HCT116 (cell line): Measurements from ENCODE around the gene ANO3. TPM values are rescaled to one million over a fixed set of nuclear protein-coding genes. Genes with fewer than 3 reads are reported as not detected.

ENCODE experiments used
- ATAC-seq: fragments of 200-7000 bp; cut with Tn5 transposase; 2 replicates; pipeline ENCODE4 v1.9.1; 2020; ENCODE audit warnings: mild to moderate bottlenecking, moderate library complexity
- BruUV-seq: library from RNA; stranded (reverse); fragments of 400-500 nt; replicated peaks from 2 replicates; lab custom pipeline; 2021; lab: Mats Ljungman, UMichigan
- CTCF ChIA-PET: fragments of 300-600 bp; sonication (Branson Sonifier 250); formaldehyde crosslinking; loops from one replicate; lab custom pipeline; 2021; ENCODE audit warnings: antibody characterized with exemption; lab: Charles Lee
- POLR2A ChIA-PET: fragments of 300-600, 350-600 bp; sonication (Branson Sonifier 250); formaldehyde crosslinking; loops from one replicate; lab custom pipeline; 2021; ENCODE audit warnings: antibody characterized with exemption; lab: Charles Lee
- RAD21 ChIA-PET, 2 experiments: fragments of 300-600 bp; sonication (Branson Sonifier 250); formaldehyde crosslinking; loops; one replicate each; lab custom pipeline; 2023; ENCODE audit warnings: low total read pairs in 2 of 2; ENCODE audit not compliant: uncharacterized antibody in 2 of 2, unreplicated experiment in 2 of 2, low non-redundant PET in 1 of 2; lab: Charles Lee
- DNase-seq: peaks from one replicate; pipeline ENCODE4 v3.0.0-alpha.2; 2010; ENCODE audit warnings: low read depth, low spot score
- H2AFZ ChIP-seq: fragments of 200-600 bp; shearing (Covaris generic), sonication (generic); 2 replicates; pipeline ENCODE4 v1.6.1; 2017; ENCODE audit warnings: low read depth, mixed run types, mixed read lengths, antibody characterized with exemption, low read length; ENCODE audit not compliant: poor library complexity, severe bottlenecking
- H3K27ac ChIP-seq: 2 replicates; pipeline ENCODE4 v1.5.1; 2012; ENCODE audit warnings: low read depth, low read length
- H3K27me3 ChIP-seq: fragments of 200-600 bp; sonication (generic); 2 replicates; pipeline ENCODE4 v1.6.1; 2016; ENCODE audit warnings: mixed run types, low read length, mixed read lengths; ENCODE audit not compliant: insufficient read depth
- H3K36me3 ChIP-seq, 2 experiments: fragments of 200-500 bp in 1 of 2; fragments of 200-600 bp in 1 of 2; sonication (Bioruptor generic) in 1 of 2; sonication (generic) in 1 of 2; 2 replicates each; pipeline versions ENCODE4 v1.5.1 to v1.6.1; 2014 to 2016; ENCODE audit warnings: low read length in 2 of 2, inconsistent platforms in 1 of 2, mixed read lengths in 1 of 2, mixed run types in 1 of 2; ENCODE audit not compliant: insufficient read depth in 2 of 2, control insufficient read depth in 1 of 2
- H3K4me1 ChIP-seq, 2 experiments: fragments of 200-600 bp in 1 of 2; sonication (generic) in 1 of 2; 2 replicates each; pipeline versions ENCODE4 v1.5.1 to v1.6.1; 2012 to 2017; ENCODE audit warnings: low read length in 2 of 2, inconsistent platforms in 1 of 2, mild to moderate bottlenecking in 1 of 2, mixed read lengths in 1 of 2, mixed run types in 1 of 2, moderate library complexity in 1 of 2; ENCODE audit not compliant: insufficient read depth in 2 of 2, control insufficient read depth in 1 of 2
- H3K4me2 ChIP-seq: fragments of 200-600 bp; sonication (generic); 2 replicates; pipeline ENCODE4 v1.6.1; 2017; ENCODE audit warnings: mixed run types, low read length, mixed read lengths
- H3K4me3 ChIP-seq, 2 experiments: fragments of 200-600 bp in 1 of 2; sonication (generic) in 1 of 2; replicated peaks in 1 of 2; 2 replicates each; pipeline ENCODE4 v1.5.1; 2011 to 2016; ENCODE audit warnings: low read length in 2 of 2, control low read depth in 1 of 2, low read depth in 1 of 2, mild to moderate bottlenecking in 1 of 2, mixed read lengths in 1 of 2, mixed run types in 1 of 2
- H3K79me2 ChIP-seq: fragments of 200-600 bp; sonication (generic); 2 replicates; pipeline ENCODE4 v1.6.1; 2017; ENCODE audit warnings: mild to moderate bottlenecking, mixed run types, low read length, moderate library complexity, mixed read lengths; ENCODE audit not compliant: insufficient read depth
- H3K9ac ChIP-seq: fragments of 200-600 bp; sonication (generic); 2 replicates; pipeline ENCODE4 v1.6.1; 2016; ENCODE audit warnings: low read length, mixed read lengths
- H3K9me2 ChIP-seq: fragments of 200-600 bp; sonication (generic), shearing (Covaris generic); 2 replicates; pipeline ENCODE4 v1.6.1; 2017; ENCODE audit warnings: mixed run types, mild to moderate bottlenecking, moderate library complexity; ENCODE audit not compliant: insufficient read depth
- H3K9me3 ChIP-seq, 2 experiments: fragments of 200-500 bp in 1 of 2; fragments of 200-600 bp in 1 of 2; sonication (Bioruptor generic) in 1 of 2; sonication (generic) in 1 of 2; 2 replicates each; pipeline ENCODE4 v1.6.1; 2014 to 2017; ENCODE audit warnings: low read length in 2 of 2, mixed read lengths in 2 of 2, inconsistent platforms in 1 of 2, low read depth in 1 of 2, mild to moderate bottlenecking in 1 of 2, mixed run types in 1 of 2, moderate library complexity in 1 of 2; ENCODE audit not compliant: control insufficient read depth in 1 of 2, insufficient read depth in 1 of 2
- H4K20me1 ChIP-seq: fragments of 200-600 bp; sonication (generic), shearing (Covaris generic); 2 replicates; pipeline ENCODE4 v1.6.1; 2017; ENCODE audit warnings: mixed run types, mild to moderate bottlenecking, moderate library complexity; ENCODE audit not compliant: insufficient read depth
- CBX3 ChIP-seq: IDR thresholded peaks from 2 replicates; pipeline ENCODE4 v1.6.1; 2012; ENCODE audit warnings: low read depth
- CTCF ChIP-seq, 3 experiments: fragments of 200-600 bp in 1 of 3; sonication (generic) in 1 of 3; IDR thresholded peaks in 2 of 3; conservative IDR thresholded peaks in 1 of 3; 2 replicates each; pipeline ENCODE4 v1.5.1; 2012 to 2017; ENCODE audit warnings: low read depth in 2 of 3, low read length in 2 of 3, antibody characterized with exemption in 1 of 3, borderline replicate concordance in 1 of 3, control low read depth in 1 of 3, mild to moderate bottlenecking in 1 of 3, mixed read lengths in 1 of 3, mixed run types in 1 of 3, moderate library complexity in 1 of 3; ENCODE audit not compliant: insufficient read depth in 1 of 3
- EGR1 ChIP-seq: IDR thresholded peaks from 2 replicates; pipeline ENCODE4 v1.6.1; 2012; ENCODE audit warnings: low read depth
- ELF1 ChIP-seq: IDR thresholded peaks from 2 replicates; pipeline ENCODE4 v1.6.1; 2012; ENCODE audit warnings: low read depth, borderline replicate concordance
- EZH2 ChIP-seq: fragments of 200-600 bp; sonication (generic); IDR thresholded peaks from 2 replicates; pipeline ENCODE4 v1.6.1; 2017; ENCODE audit warnings: antibody characterized with exemption, mixed run types
- FOSL1 ChIP-seq: IDR thresholded peaks from 2 replicates; pipeline ENCODE4 v1.6.1; 2012; ENCODE audit warnings: low read depth
- MAX ChIP-seq: IDR thresholded peaks from 2 replicates; pipeline ENCODE4 v1.6.1; 2012
- POLR2AphosphoS5 ChIP-seq: IDR thresholded peaks from 2 replicates; pipeline ENCODE4 v1.6.1; 2011; ENCODE audit warnings: mild to moderate bottlenecking, low read depth, low read length, moderate library complexity
- RAD21 ChIP-seq: IDR thresholded peaks from 2 replicates; pipeline ENCODE4 v1.6.1; 2012; ENCODE audit warnings: low read depth, mild to moderate bottlenecking
- REST ChIP-seq: IDR thresholded peaks from 2 replicates; pipeline ENCODE4 v1.6.1; 2012; ENCODE audit warnings: low read depth
- SRF ChIP-seq: IDR thresholded peaks from 2 replicates; pipeline ENCODE4 v1.6.1; 2012; ENCODE audit warnings: low read depth
- TCF7L2 ChIP-seq: IDR thresholded peaks from 2 replicates; pipeline ENCODE4 v1.7.0; 2011; ENCODE audit warnings: borderline replicate concordance, inconsistent platforms; ENCODE audit not compliant: insufficient read depth, insufficient read length; ENCODE audit errors: extremely low read depth
- ZBTB33 ChIP-seq: IDR thresholded peaks from 2 replicates; pipeline ENCODE4 v1.6.1; 2011; ENCODE audit warnings: mild to moderate bottlenecking, low read length, moderate library complexity; ENCODE audit not compliant: insufficient replicate concordance; ENCODE audit errors: extremely low read depth
- intact Hi-C: fragments of 100-400 bp; cut with micrococcal nuclease; formaldehyde crosslinking; loops from 2 replicates; pipeline ENCODE4 v1.10.0; 2022
- total RNA-seq: library from RNA; stranded (reverse); gene quantifications from one replicate; pipeline ENCODE4 v1.2.1, GENCODE V29; 2021; ENCODE audit not compliant: unreplicated experiment

ANO3 gene
- total RNA-seq, 1 experiment from 2014 or later: not detected

- ATAC-seq: no peak
- no peaks in the 10 kb centered on the region for H3K4me1 ChIP-seq
- H2AFZ ChIP-seq: no peak overlapping the region
- ChIA-PET CTCF (no interaction called here), RAD21 (no interaction called here), POLR2A (no interaction called here)
- no peaks in the 10 kb centered on the region for H3K9me2 ChIP-seq
- no peaks in the 10 kb centered on the region; a peak in 2 of 4 replicates for H3K9me3 ChIP-seq
- no peak overlapping the region for H3K4me3 ChIP-seq
- BruUV-seq: no TSS peak
- TF ChIP-seq RAD21 (no peak), CTCF (IDR thresholded peaks at IDR 0.05 in 2 of 3, conservative IDR thresholded peaks at IDR 0.05 in 1 of 3; ENCODE audit: borderline replicate concordance in 1 of 3, insufficient read depth in 1 of 3, low read depth in 2 of 3, low read length in 2 of 3) (no peak), FOSL1 (no peak), ELF1 (no peak), CBX3 (no peak), TCF7L2 (no peak)
- no peak for DNase-seq
- H3K79me2 ChIP-seq: no peaks in the 10 kb centered on the region
- H4K20me1 ChIP-seq: no peaks in the 10 kb centered on the region
- intact Hi-C loops: no loop called here
- H3K27me3 ChIP-seq: no peaks in the 10 kb centered on the region
- no peak overlapping the region for H3K4me2 ChIP-seq
- H3K36me3 ChIP-seq: no peaks in the 10 kb centered on the region; a peak in 1 of 4 replicates
- no peak overlapping the region for H3K27ac ChIP-seq
- H3K9ac ChIP-seq: no peak overlapping the region
These were observed 294.4 kb downstream of the ANO3 start for GRCh38 chr11:26626346-26626745.

GRCh38 chr11:26632691-26633159 is 300.8 kb downstream of the ANO3 start:
- H3K27ac ChIP-seq: no peak overlapping the region
- H3K9me2 ChIP-seq: no peaks in the 10 kb centered on the region
- DNase-seq (no peak), ATAC-seq (no peak)
- no peak overlapping the region for H3K4me3 ChIP-seq
- peaks cover 5 to 6% of the 10 kb centered on the region in 2 experiments; a peak in 2 of 4 replicates for H3K9me3 ChIP-seq
- H3K4me1 ChIP-seq: no peaks in the 10 kb centered on the region
- H3K27me3 ChIP-seq: no peaks in the 10 kb centered on the region
- ChIA-PET POLR2A (no interaction called here), CTCF (no interaction called here), RAD21 (no interaction called here)
- no peak overlapping the region for H3K4me2 ChIP-seq
- H3K36me3 ChIP-seq: no peaks in the 10 kb centered on the region; a peak in 1 of 4 replicates
- H4K20me1 ChIP-seq: no peaks in the 10 kb centered on the region
- intact Hi-C loops: no loop called here
- no peaks in the 10 kb centered on the region for H3K79me2 ChIP-seq
- BruUV-seq: no TSS peak
- H3K9ac ChIP-seq: no peak overlapping the region
- no peak overlapping the region for H2AFZ ChIP-seq
- TF ChIP-seq ZBTB33 (no peak), ELF1 (no peak), POLR2AphosphoS5 (no peak), MAX (no peak), SRF (no peak), EZH2 (no peak), EGR1 (no peak), REST (no peak)
